NCI-H748 (cell line): ENCODE data around the gene MAGEB17.
"Not testable (repeated sequence)": the region's sequence is repeated elsewhere in the genome, so short reads cannot be mapped to it uniquely, and the experiment has no call there.

ENCODE experiments used
- DNase-seq: peaks from one replicate; lab custom pipeline; 2025; ENCODE audit not compliant: unreplicated experiment; lab: John Stamatoyannopoulos, UW

Gene MAGEB17

DNA sequence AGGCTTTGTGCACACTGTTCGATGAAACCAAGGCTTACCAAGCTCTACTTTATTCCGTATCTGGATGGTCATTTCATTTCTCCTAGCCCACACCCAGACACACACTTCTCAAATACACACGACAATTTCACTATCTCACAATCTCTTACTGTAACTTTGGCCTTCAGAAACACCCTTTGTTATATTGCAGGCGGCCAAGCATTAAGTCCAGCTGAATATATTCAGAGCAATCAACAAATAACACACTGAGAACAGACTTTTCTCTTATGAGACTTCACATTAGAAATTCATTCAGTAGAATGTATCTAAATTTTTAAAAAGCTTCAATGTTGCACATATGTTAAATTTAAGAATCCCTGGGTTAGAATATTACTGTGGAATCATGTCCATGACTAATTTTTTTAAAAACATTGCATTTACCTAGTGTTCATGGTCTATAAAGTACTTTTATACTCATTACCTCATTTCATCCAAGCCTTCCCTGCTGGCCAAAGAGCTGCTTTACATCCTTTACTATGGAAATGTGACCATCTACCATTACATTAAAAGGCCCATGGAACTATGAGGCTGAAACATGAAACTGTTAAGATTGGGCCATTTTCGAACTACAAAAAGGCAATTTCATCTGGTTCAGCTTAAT lies 10.5 kb upstream of the MAGEB17 start:
- no peak for DNase-seq

DNA sequence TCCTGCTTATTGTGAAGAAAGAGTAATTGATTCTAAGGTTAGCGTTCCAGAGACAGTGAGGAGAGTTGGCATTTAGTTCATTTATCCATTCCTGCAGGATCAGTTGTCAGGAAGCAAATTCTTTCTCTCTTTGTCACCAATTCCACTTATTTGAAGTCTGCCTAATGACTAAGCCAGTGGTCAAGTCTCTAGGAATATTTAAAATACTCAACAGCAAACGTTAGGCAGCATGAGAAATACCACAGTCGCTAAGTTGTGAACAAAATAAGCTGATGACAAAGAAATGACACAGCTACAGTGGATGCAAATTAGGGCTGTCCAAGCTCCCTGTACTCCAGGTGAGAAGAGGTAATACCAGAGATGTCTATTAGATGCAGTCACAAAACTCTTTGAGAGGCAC lies 6.6 kb upstream of the MAGEB17 start:
- DNase-seq = no peak

DNA sequence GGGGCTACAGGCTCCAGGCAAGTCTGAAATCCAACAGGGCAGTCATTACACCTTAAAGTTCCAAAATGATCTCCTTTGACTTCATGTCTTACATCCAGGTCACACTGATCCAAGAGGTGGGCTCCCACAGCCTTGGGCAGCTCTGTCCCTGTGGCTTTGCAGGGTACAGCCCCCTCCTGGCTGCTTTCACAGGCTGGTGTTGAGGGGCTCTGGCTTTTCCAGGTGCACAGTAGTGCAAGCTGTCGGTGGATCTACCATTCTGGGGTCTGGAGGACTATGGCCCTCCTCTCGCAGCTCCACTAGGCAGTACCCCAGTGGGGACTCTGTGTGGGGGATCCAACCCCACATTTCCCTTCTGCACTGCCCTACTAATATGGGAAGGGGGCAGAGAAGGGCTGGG lies 6.1 kb upstream of the MAGEB17 start:
- DNase-seq = not testable (repeated sequence)

DNA sequence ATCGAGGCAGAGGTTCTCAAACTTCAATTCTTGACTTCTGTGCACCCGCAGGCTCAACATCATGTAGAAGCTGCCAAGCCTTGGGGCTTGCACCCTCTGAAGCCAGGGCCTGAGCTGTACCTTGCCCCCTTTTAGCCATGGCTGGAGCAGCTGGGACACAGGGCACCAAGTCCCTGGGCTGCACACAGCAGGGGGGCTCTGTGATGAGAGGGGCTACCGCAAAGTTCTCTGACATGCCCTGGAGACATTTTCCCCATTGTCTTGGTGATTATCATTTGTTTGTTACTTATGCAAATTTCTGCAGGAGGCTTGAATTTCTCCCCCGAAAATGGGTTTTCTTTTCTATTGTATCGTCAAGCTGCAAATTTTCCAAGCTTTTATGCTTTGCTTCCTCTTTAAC lies 4.9 kb upstream of the MAGEB17 start:
- no peak for DNase-seq

DNA sequence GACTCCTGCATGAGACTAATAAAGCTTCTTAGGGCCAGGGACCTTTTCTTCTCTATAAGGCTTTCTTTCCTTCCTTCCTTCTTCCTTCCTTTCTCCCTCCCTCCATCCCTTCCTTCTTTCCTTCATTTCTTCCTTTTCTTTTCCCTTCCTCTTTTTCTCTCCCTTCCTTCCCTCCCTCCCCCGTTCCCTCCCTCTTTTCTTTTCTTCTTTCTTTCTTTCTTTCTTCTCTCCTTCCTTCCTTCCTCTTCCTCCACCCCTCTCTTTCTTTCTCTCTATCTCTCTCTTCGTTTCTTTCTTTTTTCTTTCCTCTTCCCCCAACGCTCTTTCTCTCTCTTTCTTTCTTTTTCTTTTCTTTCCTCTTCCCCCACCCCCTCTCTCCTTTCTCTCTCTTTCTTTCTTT lies 2.5 kb upstream of the MAGEB17 start:
- no peak for DNase-seq

DNA sequence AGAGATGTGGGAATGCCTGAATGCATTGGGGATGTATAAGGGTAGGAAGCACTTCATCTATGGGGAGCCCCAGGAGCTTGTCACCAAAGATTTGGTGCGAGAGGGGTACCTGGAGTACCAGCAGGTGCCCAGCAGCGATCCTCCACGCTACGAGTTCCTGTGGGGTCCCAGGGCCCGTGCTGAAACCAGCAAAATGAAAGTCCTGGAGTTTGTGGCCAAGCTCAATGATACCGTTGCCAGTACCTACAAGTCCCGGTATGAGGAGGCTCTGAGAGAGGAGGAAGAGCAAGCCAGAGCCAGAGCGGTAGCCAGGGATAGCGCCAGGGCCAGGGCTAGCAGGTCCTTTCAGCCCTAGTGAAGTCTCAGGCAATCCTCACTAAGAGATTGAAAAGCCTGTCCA lies 3.8 kb downstream of the MAGEB17 start:
- DNase-seq = no peak

DNA sequence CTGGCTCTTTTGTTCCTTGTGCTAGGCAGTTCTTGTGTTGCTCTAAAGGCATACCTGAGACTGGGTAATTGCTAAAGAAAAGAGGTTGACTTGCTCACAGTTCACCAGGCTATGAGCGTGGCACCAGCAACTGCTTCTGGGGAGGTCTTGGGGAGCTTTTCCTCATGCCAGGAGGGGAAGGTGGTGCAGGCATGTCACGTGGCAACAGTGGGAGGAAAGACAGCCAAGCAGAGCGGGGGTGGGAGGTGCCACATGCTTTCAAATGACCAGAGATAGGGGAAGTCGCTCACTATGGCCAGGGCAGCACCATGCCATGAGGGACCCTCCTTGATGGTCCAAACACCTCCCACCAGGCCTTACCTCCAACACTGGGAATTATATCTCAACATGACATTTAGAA lies 4.7 kb downstream of the MAGEB17 start:
- DNase-seq = no peak

DNA sequence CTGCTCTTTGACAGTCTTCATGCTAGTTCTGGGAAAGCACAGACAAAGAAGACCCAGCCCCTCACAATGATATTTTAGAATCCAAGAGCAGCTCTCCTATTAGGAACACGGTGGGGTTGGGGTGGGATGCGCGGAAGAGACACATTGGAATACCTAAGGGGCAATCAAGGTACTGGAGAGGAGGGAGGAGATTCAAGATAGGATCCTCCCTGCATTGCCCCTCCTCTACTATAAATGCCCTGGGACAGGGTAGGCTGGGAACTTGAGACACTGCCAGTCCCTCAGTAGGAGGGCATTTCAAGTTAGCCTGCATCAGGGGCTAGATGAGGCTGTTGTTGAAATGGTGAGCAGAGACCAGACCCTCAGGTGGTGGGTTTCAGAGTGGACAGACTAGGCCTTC lies 5.1 kb downstream of the MAGEB17 start:
- no peak for DNase-seq

DNA sequence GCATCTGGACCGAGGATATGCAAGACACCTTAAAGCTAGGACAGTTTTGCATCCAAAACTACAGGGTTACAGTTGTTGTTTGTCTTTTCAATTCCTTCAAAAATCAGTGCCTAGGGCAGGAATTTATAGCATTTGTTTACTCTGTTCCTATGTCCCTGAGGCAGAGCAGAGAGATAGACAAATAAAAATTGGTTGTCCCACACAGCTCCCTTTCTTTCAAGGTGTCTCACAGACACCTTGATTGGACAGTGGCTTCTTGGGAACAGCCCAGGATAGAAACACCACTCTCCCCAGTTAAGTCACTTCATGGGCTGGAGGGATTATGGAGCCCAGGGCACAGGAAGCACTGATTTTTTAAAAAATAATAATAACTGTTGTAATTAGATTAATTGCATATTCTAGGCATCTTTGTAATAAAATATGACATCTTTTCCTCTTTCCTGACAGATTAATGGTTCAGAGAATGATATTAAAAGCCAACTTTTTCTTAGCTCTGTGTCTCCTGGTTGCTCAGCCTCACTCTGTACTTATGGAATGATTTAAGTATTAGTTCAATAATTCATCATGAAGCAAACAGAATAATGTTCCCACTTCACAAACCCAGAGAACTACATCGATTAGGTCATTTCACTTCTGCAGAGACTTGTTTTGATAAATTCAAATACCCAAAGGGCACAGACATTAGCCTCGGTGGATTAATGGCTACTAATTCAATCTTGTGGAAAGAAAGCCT lies 8.2 kb downstream of the MAGEB17 start:
- DNase-seq = no peak

DNA sequence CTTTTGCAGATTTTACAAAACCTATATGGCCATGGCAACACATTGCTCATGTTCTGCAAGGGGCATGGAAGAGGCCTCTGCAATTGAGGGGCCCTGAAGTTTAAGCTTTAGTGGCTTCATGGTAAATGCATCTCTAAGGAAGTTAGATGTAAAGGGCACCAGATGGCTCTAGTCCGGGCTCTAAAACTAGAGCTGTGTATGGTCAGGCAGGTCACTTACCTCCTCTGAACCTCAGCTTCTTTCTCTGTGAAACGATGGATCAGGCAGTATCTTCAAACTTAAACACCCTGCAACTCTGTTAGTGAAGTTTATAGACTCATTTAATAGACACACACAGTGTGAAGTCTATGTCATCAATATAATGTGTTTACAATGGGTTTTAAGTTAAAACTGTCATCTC lies 10.0 kb downstream of the MAGEB17 start:
- DNase-seq = no peak

DNA sequence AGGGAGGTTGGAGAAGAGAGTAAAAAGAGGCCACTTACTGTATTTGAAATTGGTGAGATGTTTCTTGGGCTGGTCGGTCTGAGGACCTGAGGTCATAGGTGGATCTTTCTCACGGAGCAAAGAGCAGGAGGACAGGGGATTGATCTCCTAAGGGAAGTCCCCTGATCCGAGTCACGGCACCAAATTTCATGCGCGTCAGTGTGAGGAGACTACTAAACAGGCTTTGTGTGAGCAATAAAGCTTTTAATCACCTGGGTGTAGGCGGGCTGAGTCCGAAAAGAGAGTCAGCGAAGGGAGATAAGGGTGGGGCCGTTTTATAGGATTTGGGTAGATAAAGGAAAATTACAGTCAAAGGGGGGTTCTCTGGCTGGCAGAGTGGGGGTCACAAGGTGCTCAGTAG lies 16.6 kb downstream of the MAGEB17 start:
- not testable (repeated sequence) for DNase-seq

DNA sequence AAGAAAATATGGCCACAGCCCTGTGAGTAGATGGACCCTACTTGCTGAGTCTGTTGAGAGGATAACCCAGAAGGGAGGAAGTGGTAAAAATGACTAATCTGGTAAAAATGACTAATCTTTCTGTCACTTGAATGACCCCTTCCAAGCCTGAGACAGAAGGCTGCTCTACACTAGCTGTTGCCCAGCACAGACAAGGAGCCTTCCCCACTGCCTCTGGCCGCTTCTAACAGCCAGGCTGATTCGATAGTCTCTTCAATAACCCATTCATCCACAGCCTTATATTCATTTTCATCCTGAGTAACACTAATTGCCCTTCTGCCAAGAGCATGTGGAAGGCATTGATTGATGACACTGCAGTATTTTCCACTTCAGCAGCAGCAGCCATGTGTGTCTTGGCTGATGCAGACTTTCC lies 18.4 kb downstream of the MAGEB17 start:
- DNase-seq = no peak

DNA sequence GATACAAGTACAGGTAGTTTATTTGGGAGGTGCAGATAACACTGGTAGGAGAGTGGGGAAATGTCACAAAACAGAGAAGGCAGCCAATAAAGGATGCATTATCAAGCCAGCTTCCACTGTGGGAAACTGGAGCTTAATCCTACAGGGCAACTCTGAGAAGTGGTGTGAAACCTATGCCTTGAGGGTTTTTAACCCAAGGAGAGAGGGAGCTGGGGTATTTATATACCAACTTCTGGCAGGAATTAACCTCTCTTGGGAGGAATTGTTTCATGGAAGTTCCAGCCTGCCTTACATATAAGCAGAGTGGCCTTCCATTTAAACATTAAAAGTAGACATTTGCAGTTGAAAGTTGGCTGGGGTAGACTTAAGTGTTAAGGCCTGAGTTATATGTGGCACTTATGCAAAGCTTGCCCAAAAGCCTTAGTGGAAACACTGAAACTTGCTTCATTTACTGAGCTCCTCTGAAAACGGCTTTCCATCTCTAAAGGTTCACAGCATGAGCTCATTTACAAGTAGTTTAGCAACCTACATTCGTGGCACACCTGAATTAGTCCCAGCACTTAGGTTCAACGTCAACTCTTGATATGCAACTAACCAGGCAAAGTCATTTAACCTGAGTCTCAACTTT lies 19.2 kb downstream of the MAGEB17 start:
- no peak for DNase-seq

DNA sequence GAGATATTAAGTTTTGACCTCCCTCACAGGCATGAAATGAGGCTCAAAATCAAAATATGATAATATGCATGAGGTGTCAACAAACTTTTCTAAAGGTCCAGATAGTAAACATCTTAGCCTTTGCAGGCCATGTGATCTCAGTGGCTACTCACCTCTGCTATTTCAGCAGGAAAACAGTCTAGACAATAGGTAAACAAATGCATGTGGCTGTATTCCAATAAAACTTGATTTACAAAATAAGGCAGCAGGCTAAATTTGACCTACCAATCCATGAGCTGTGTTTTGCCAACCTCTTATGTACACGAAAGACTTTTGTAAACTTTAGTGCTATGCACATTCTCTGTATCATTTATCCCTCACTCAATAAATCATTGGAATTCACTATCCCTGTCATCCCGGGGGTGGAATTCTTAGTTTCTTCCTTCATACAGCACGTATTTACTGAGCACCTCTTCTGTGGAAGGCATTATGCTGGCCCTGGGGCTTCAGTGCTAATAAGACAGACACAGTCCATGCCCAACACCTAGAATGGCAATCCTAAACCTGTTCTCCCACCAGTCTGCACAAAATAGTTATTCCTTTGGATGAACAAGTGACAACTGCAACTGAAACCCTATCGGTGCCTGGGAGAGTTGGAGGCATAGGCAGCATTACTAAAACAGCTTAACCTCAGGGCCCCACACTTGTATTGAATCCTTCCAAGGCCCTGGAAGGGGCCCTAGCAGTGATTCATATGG lies 19.9 kb downstream of the MAGEB17 start:
- no peak for DNase-seq

DNA sequence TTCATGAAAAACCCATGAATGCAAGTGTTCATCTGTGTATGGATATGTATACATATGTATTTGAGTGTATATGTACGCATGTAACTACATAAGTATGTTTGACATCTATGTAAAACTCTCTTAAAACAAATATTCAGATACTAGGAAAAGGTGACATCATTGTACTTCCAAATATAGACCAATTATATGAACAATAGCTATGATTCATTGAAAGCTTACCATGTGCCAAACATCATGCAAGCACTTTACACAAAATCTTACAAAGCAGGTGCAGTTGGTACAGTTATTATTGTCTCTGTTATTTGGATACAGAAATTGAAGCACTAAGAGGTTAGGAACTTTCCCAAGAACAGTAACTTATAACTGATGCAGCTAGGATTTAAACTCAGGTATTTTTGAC lies 21.4 kb downstream of the MAGEB17 start:
- DNase-seq = peak; percentile 61

DNA sequence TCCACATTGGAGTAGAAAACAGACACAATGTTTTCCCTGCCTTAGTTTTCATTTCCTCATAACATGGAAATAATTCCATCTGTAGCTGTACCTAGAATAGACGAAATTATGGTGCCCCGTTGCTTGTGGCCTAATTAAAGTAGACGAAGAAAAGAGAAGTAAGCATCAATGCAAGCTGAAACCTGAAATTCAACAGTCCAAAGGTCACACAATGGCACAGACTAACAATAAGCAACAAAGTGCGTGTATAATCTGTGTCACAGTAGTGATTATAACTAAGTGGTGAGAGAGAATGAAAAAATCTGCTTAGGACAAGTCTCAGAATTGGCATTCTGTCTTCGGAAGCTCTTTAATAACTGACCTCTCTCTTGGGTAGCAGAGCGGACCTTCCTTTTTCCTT lies 24.3 kb downstream of the MAGEB17 start:
- no peak for DNase-seq

DNA sequence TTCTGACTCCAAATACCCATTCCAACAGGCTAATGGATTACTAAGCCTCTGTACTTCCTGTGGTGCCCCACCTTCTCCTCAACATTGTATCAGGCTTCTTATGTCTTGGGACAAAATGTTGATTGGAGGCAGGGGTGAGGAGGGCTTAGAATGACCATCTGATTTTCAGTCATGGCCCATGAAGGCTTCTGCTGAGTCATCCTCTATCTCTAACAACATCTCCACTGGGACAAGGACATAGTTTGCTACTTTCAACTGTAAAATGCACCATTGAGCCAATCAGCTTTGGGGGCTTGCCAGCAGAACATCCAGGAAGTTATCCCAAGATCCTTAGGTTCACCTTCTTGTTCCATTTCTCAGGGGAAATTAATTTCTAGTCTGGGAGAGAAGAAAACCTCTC lies 29.5 kb downstream of the MAGEB17 start:
- no peak for DNase-seq

DNA sequence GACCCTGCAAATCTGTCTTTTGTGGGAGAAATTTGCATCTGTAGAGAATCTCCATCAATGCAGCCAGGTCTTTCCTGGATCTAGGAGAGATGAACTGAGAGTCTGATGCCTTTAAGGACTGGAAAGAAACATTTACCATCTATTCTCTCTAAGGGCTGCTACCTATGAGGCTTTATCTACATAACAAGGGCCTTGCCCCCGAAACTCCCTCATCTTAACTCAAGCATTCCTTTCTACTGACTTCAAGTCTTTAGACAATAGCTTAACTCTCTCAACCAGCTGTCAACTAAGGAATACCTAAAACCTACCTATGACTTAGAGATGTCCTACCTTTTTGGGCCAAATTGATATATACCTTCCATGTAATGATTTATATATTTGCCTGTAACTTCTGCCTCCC lies 32.1 kb downstream of the MAGEB17 start:
- no peak for DNase-seq

DNA sequence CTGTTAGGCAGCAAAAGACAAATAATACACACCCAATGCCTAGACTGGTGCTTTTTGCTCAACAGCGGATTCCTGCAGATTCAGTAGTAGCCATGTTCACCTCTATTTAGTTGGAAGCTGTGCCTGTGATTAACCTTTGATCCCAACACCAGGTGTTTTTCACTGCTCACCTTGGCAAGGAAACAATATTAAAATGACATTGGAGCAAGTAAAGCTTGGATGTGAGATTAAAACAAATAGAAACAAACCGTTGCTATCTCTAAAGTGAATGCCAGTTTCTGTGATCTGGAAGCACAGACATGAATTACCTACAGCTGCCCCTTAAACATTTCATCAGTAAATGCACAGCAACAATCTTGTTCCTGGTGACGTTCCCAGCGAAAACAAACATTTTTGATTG lies 35.7 kb downstream of the MAGEB17 start:
- peak; percentile 54 for DNase-seq

DNA sequence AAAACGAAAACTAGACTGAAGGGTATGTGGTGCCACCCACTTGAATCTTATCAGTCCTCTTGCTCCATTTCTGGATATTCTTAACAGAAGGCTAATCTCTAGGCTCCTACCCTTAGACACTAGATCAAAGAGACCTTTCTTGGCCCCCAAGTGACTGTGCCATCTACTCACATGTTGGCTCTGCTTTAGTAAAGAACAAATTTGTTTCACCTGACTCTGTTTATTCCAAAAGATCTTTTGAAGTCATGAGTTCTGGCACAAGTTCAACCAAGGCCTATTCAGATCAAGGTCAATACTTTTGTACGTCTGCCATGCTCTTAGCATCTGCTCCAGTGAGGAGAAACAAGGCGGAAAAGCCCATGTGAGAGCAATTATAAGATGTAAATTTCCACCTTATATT lies 37.3 kb downstream of the MAGEB17 start:
- DNase-seq = no peak

DNA sequence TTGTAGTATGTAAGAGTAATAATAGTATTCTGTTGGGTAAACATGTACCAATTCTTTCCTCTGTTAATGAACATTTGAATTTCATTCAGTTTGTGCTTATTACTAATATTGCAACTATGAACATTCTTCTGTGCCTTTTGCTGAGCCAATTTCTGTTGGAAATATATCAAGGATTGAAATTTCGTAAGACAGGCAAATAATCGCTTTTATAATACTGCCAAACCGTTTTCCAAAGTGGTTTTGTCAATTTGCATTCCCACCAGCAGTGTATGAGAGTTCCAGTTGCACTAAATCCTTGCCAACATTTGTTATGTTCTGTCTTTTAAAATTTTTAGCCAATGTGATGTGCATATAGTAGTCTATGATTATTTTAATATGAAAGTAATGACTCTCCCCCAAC lies 38.6 kb downstream of the MAGEB17 start:
- no peak for DNase-seq

DNA sequence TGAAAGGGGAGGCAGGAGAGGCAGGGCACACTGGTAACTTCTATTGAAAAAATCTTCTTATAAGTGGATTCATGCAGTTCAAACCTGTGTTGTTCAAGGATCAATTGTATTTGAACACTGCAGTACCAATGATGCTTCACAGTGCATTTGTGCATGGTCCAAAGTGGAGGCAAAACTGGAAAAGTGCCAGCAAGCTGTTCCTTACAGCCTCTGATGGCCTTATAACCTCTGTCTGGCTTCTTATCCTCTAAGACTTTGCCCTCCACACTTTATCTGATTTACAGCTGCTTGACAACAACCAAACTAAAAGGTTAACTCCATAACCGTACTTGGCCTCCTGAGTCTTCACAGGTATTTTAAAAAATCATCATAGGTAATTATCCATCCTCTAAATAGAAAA lies 40.4 kb downstream of the MAGEB17 start:
- no peak for DNase-seq
